ENCODE data around the gene CNFN.

- TF ChIP-seq EZH2 (IDR thresholded peaks at IDR 0.05; ENCODE audit: borderline replicate concordance, low read length) (no peak), CTCF (IDR thresholded peaks at IDR 0.05; ENCODE audit: low read length) (peak; percentile 13; the same call in 1 of the 2 replicates)
These were observed 20.0 kb downstream of the CNFN start for GRCh38 chr19:42370068-42370520.

All from OCI-LY1 (cell line).